Liver (tissue), 3 donors: ENCODE results near the gene SLK.

Source experiments
- EGR1 ChIP-seq, 2 donors: IDR thresholded peaks; 2 replicates each; pipeline ENCODE4 v1.6.1; 2016 to 2018; ENCODE audit warnings: antibody characterized with exemption in 2 of 2, low read depth in 2 of 2
- FOXA1 ChIP-seq: IDR thresholded peaks from 2 replicates; pipeline ENCODE4 v1.6.1; 2016; ENCODE audit warnings: antibody characterized with exemption
- GABPA ChIP-seq, 2 donors: IDR thresholded peaks in 1 of 2; conservative IDR thresholded peaks in 1 of 2; 2 replicates each; pipeline ENCODE4 v1.6.1; 2016; ENCODE audit warnings: antibody characterized with exemption in 2 of 2, mild to moderate bottlenecking in 1 of 2, moderate library complexity in 1 of 2
- HNF4A ChIP-seq, 2 donors: conservative IDR thresholded peaks; 2 replicates each; pipeline ENCODE4 v1.6.1; 2016; ENCODE audit warnings: antibody characterized with exemption in 2 of 2, mild to moderate bottlenecking in 2 of 2
- JUND ChIP-seq, 2 donors: IDR thresholded peaks; 2 replicates each; pipeline ENCODE4 v1.6.1; 2016; ENCODE audit warnings: antibody characterized with exemption in 2 of 2
- NR2F2 ChIP-seq: IDR thresholded peaks from 2 replicates; pipeline ENCODE4 v1.6.1; 2016; ENCODE audit warnings: antibody characterized with exemption
- RAD21 ChIP-seq, 2 donors: IDR thresholded peaks; 2 replicates each; pipeline ENCODE4 v1.6.1; 2016; ENCODE audit warnings: antibody characterized with exemption in 2 of 2, mild to moderate bottlenecking in 2 of 2
- SP1 ChIP-seq: IDR thresholded peaks from 2 replicates; pipeline ENCODE4 v1.6.1; 2018; ENCODE audit warnings: antibody characterized with exemption, mild to moderate bottlenecking
- YY1 ChIP-seq: IDR thresholded peaks from 2 replicates; pipeline ENCODE4 v1.6.1; 2016; ENCODE audit warnings: antibody characterized with exemption, mild to moderate bottlenecking
- TF ChIP-seq, protein P1 (sequence below): fragments of 150-350 bp; IDR thresholded peaks from 2 replicates; pipeline ENCODE4 v1.5.1; 2017; ENCODE audit warnings: improper control_type of control experiment, low read depth, low read length; ENCODE audit not compliant: missing input control
- TF ChIP-seq, protein P2 (sequence below): IDR thresholded peaks from 2 replicates; pipeline ENCODE4 v1.6.1; 2016; ENCODE audit warnings: antibody characterized with exemption
- TF ChIP-seq, protein P3 (sequence below): IDR thresholded peaks from 2 replicates; pipeline ENCODE4 v1.6.1; 2016; ENCODE audit warnings: antibody characterized with exemption, mild to moderate bottlenecking
- TF ChIP-seq, protein P4 (sequence below): IDR thresholded peaks from 2 replicates; pipeline ENCODE4 v1.6.1; 2016; ENCODE audit warnings: antibody characterized with exemption
- TF ChIP-seq, protein P5 (sequence below): IDR thresholded peaks from 2 replicates; pipeline ENCODE4 v1.6.1; 2016; ENCODE audit warnings: antibody characterized with exemption
- donor health status: healthy.
- donor health status: healthy.

DNA sequence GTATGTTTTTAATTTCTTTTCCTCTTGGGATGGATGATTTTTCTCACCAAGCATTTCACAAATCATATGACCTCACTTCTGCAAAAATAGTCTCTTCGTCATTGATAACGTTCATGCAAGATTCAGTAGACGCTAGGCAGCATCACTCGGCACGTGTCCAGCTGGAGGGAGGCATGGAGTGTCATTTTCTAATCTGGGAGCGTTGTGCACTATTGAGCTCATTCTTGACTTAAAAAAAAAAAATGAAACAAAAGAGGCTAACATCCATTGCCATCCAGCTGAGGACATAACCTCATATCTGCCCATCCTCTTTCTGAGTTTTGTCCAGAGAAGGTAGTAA is 62.6 kb downstream of the SLK start:
- TF ChIP-seq, protein P1, sequence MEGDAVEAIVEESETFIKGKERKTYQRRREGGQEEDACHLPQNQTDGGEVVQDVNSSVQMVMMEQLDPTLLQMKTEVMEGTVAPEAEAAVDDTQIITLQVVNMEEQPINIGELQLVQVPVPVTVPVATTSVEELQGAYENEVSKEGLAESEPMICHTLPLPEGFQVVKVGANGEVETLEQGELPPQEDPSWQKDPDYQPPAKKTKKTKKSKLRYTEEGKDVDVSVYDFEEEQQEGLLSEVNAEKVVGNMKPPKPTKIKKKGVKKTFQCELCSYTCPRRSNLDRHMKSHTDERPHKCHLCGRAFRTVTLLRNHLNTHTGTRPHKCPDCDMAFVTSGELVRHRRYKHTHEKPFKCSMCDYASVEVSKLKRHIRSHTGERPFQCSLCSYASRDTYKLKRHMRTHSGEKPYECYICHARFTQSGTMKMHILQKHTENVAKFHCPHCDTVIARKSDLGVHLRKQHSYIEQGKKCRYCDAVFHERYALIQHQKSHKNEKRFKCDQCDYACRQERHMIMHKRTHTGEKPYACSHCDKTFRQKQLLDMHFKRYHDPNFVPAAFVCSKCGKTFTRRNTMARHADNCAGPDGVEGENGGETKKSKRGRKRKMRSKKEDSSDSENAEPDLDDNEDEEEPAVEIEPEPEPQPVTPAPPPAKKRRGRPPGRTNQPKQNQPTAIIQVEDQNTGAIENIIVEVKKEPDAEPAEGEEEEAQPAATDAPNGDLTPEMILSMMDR: no peak
- TF ChIP-seq SP1: no peak
- no peak for TF ChIP-seq RAD21 (IDR thresholded peaks at IDR 0.05)
- no peak for TF ChIP-seq EGR1 (IDR thresholded peaks at IDR 0.05; ENCODE audit: low read depth in 2 of 2)
- no peak for TF ChIP-seq FOXA1
- TF ChIP-seq GABPA (IDR thresholded peaks at IDR 0.05 in 1 of 2, conservative IDR thresholded peaks at IDR 0.05 in 1 of 2): no peak
- no peak for TF ChIP-seq HNF4A (conservative IDR thresholded peaks at IDR 0.05)
- TF ChIP-seq YY1: no peak
- TF ChIP-seq, protein P2, sequence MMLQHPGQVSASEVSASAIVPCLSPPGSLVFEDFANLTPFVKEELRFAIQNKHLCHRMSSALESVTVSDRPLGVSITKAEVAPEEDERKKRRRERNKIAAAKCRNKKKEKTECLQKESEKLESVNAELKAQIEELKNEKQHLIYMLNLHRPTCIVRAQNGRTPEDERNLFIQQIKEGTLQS: no peak
- TF ChIP-seq, protein P3, sequence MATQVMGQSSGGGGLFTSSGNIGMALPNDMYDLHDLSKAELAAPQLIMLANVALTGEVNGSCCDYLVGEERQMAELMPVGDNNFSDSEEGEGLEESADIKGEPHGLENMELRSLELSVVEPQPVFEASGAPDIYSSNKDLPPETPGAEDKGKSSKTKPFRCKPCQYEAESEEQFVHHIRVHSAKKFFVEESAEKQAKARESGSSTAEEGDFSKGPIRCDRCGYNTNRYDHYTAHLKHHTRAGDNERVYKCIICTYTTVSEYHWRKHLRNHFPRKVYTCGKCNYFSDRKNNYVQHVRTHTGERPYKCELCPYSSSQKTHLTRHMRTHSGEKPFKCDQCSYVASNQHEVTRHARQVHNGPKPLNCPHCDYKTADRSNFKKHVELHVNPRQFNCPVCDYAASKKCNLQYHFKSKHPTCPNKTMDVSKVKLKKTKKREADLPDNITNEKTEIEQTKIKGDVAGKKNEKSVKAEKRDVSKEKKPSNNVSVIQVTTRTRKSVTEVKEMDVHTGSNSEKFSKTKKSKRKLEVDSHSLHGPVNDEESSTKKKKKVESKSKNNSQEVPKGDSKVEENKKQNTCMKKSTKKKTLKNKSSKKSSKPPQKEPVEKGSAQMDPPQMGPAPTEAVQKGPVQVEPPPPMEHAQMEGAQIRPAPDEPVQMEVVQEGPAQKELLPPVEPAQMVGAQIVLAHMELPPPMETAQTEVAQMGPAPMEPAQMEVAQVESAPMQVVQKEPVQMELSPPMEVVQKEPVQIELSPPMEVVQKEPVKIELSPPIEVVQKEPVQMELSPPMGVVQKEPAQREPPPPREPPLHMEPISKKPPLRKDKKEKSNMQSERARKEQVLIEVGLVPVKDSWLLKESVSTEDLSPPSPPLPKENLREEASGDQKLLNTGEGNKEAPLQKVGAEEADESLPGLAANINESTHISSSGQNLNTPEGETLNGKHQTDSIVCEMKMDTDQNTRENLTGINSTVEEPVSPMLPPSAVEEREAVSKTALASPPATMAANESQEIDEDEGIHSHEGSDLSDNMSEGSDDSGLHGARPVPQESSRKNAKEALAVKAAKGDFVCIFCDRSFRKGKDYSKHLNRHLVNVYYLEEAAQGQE: no peak
- TF ChIP-seq, protein P4, sequence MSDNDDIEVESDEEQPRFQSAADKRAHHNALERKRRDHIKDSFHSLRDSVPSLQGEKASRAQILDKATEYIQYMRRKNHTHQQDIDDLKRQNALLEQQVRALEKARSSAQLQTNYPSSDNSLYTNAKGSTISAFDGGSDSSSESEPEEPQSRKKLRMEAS: no peak
- TF ChIP-seq, protein P5, sequence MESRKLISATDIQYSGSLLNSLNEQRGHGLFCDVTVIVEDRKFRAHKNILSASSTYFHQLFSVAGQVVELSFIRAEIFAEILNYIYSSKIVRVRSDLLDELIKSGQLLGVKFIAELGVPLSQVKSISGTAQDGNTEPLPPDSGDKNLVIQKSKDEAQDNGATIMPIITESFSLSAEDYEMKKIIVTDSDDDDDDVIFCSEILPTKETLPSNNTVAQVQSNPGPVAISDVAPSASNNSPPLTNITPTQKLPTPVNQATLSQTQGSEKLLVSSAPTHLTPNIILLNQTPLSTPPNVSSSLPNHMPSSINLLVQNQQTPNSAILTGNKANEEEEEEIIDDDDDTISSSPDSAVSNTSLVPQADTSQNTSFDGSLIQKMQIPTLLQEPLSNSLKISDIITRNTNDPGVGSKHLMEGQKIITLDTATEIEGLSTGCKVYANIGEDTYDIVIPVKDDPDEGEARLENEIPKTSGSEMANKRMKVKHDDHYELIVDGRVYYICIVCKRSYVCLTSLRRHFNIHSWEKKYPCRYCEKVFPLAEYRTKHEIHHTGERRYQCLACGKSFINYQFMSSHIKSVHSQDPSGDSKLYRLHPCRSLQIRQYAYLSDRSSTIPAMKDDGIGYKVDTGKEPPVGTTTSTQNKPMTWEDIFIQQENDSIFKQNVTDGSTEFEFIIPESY: no peak
- TF ChIP-seq NR2F2: no peak
- TF ChIP-seq JUND (IDR thresholded peaks at IDR 0.05): no peak
